HUES6 (cell line): ENCODE measurements around the gene DNAJA3.

Source experiments
- H3K27ac ChIP-seq: 2 replicates; pipeline ENCODE4 v1.7.0; 2013; ENCODE audit warnings: low read depth, mild to moderate bottlenecking, low read length, inconsistent platforms
- H3K27me3 ChIP-seq: 2 replicates; pipeline ENCODE4 v1.6.1; 2013; ENCODE audit warnings: low read length; ENCODE audit not compliant: control insufficient read depth, insufficient read depth
- H3K36me3 ChIP-seq: 2 replicates; pipeline ENCODE4 v1.6.1; 2013; ENCODE audit warnings: low read length; ENCODE audit not compliant: control insufficient read depth, insufficient read depth
- H3K4me1 ChIP-seq: 2 replicates; pipeline ENCODE4 v1.6.1; 2013; ENCODE audit warnings: low read length; ENCODE audit not compliant: control insufficient read depth, insufficient read depth
- H3K4me3 ChIP-seq: 2 replicates; pipeline ENCODE4 v1.5.1; 2013; ENCODE audit warnings: low read depth, low read length
- H3K9ac ChIP-seq: one replicate; pipeline ENCODE4 v1.6.1; 2013; ENCODE audit warnings: mild to moderate bottlenecking, low read length
- H3K9me3 ChIP-seq: 2 replicates; pipeline ENCODE4 v1.6.1; 2013; ENCODE audit warnings: low read depth, low read length; ENCODE audit not compliant: control insufficient read depth, insufficient read depth

The DNAJA3 gene

GRCh38 chr16:4486126-4486893 is 60.6 kb downstream of the DNAJA3 start:
- Histone ChIP-seq H3K27ac (no peak overlapping the region), H3K27me3 (no peaks in the 10 kb centered on the region), H3K9ac (no peak overlapping the region), H3K36me3 (peaks cover 12% of the 10 kb centered on the region; the same call in 1 of the 2 replicates), H3K9me3 (no peaks in the 10 kb centered on the region), H3K4me3 (no peak overlapping the region), H3K4me1 (no peaks in the 10 kb centered on the region)

- Histone ChIP-seq H3K27me3 (no peaks in the 10 kb centered on the region), H3K4me3 (no peak overlapping the region), H3K4me1 (no peaks in the 10 kb centered on the region), H3K27ac (no peak overlapping the region), H3K9me3 (no peaks in the 10 kb centered on the region), H3K36me3 (peaks cover 12% of the 10 kb centered on the region; the same call in 1 of the 2 replicates), H3K9ac (no peak overlapping the region)
These were observed 62.4 kb downstream of the DNAJA3 start for GRCh38 chr16:4487955-4488498.

- Histone ChIP-seq H3K4me3 (no peak overlapping the region), H3K27ac (no peak overlapping the region), H3K4me1 (no peaks in the 10 kb centered on the region), H3K27me3 (no peaks in the 10 kb centered on the region), H3K9ac (no peak overlapping the region), H3K36me3 (peaks cover 12% of the 10 kb centered on the region; the same call in 1 of the 2 replicates), H3K9me3 (no peaks in the 10 kb centered on the region)
These were observed 62.9 kb downstream of the DNAJA3 start for GRCh38 chr16:4488499-4488967.

- Histone ChIP-seq H3K4me3 (no peak overlapping the region), H3K27ac (no peak overlapping the region), H3K9me3 (no peaks in the 10 kb centered on the region), H3K36me3 (peaks cover 12% of the 10 kb centered on the region; the same call in 1 of the 2 replicates), H3K4me1 (no peaks in the 10 kb centered on the region), H3K9ac (no peak overlapping the region), H3K27me3 (no peaks in the 10 kb centered on the region)
These were observed 63.4 kb downstream of the DNAJA3 start for GRCh38 chr16:4489030-4489429.

- no peak overlapping the region for H3K27ac ChIP-seq
- no peak overlapping the region for H3K9ac ChIP-seq
- peaks cover 8% of the 10 kb centered on the region for H3K4me1 ChIP-seq
- no peaks in the 10 kb centered on the region for H3K36me3 ChIP-seq
- H3K27me3 ChIP-seq = no peaks in the 10 kb centered on the region
- H3K9me3 ChIP-seq = no peaks in the 10 kb centered on the region
- no peak overlapping the region for H3K4me3 ChIP-seq
These were observed 66.2 kb downstream of the DNAJA3 start for GRCh38 chr16:4491898-4492297.

GRCh38 chr16:4494746-4495490 is 69.2 kb downstream of the DNAJA3 start:
- Histone ChIP-seq H3K27ac (no peak overlapping the region), H3K36me3 (no peaks in the 10 kb centered on the region), H3K27me3 (no peaks in the 10 kb centered on the region), H3K9me3 (no peaks in the 10 kb centered on the region), H3K4me1 (peaks cover 16% of the 10 kb centered on the region), H3K9ac (no peak overlapping the region), H3K4me3 (no peak overlapping the region)

GRCh38 chr16:4495766-4496165 is 70.1 kb downstream of the DNAJA3 start:
- no peak overlapping the region for H3K9ac ChIP-seq
- H3K27ac ChIP-seq = no peak overlapping the region
- H3K4me1 ChIP-seq = peaks cover 23% of the 10 kb centered on the region

GRCh38 chr16:4496305-4496704 is 70.6 kb downstream of the DNAJA3 start:
- Histone ChIP-seq H3K4me1 (peaks cover 27% of the 10 kb centered on the region), H3K4me3 (no peak overlapping the region), H3K9me3 (no peaks in the 10 kb centered on the region), H3K9ac (no peak overlapping the region), H3K36me3 (no peaks in the 10 kb centered on the region), H3K27me3 (no peaks in the 10 kb centered on the region), H3K27ac (no peak overlapping the region)

More at GRCh38 chr16:4495766-4496165, 70.1 kb downstream of the DNAJA3 start:
- Histone ChIP-seq H3K36me3 (no peaks in the 10 kb centered on the region), H3K9me3 (no peaks in the 10 kb centered on the region), H3K4me3 (no peak overlapping the region), H3K27me3 (no peaks in the 10 kb centered on the region)

- Histone ChIP-seq H3K9ac (no peak overlapping the region), H3K4me3 (no peak overlapping the region), H3K27ac (no peak overlapping the region), H3K9me3 (no peaks in the 10 kb centered on the region), H3K27me3 (no peaks in the 10 kb centered on the region), H3K36me3 (no peaks in the 10 kb centered on the region), H3K4me1 (peaks cover 27% of the 10 kb centered on the region)
These were observed 73.0 kb downstream of the DNAJA3 start for GRCh38 chr16:4498546-4499195.

GRCh38 chr16:4499196-4499555 is 73.5 kb downstream of the DNAJA3 start:
- H3K4me1 ChIP-seq = peaks cover 27% of the 10 kb centered on the region
- H3K9ac ChIP-seq = no peak overlapping the region

More at GRCh38 chr16:4499196-4499555, 73.5 kb downstream of the DNAJA3 start:
- Histone ChIP-seq H3K9me3 (no peaks in the 10 kb centered on the region), H3K27me3 (no peaks in the 10 kb centered on the region), H3K27ac (no peak overlapping the region), H3K4me3 (no peak overlapping the region), H3K36me3 (no peaks in the 10 kb centered on the region)
